Heart left ventricle (tissue), 16 donors: ENCODE results near the gene ADAMTSL2. TPM values are rescaled to one million over a fixed set of nuclear protein-coding genes. Genes with fewer than 3 reads are reported as not detected.

ENCODE experiments used
- ATAC-seq, 4 donors: fragments of 200-7000 bp; cut with Tn5 transposase; one replicate each; pipeline ENCODE4 v1.9.1; 2020 to 2022; ENCODE audit warnings: moderate library complexity in 4 of 4, mild to moderate bottlenecking in 3 of 4, moderate number of reproducible peaks in 1 of 4
- DNase-seq, 5 donors: peaks; one replicate each; pipeline ENCODE4 v3.0.0-alpha.2; 2020
- H3K27ac ChIP-seq, 12 donors: fragments of 200-600 bp; sonication (generic) in 4 of 12; one replicate each; pipeline versions ENCODE4 v1.5.0 to v1.8.0; 2016 to 2022; ENCODE audit warnings: mild to moderate bottlenecking in 2 of 12
- H3K27me3 ChIP-seq, 9 donors: fragments of 200-600 bp; sonication (generic) in 2 of 9; one replicate each; pipeline versions ENCODE4 v1.5.1 to v1.8.0; 2016 to 2022; ENCODE audit warnings: mild to moderate bottlenecking in 3 of 9
- H3K36me3 ChIP-seq, 9 donors: fragments of 200-600 bp; sonication (generic) in 2 of 9; one replicate each; pipeline versions ENCODE4 v1.5.0 to v1.8.0; 2018 to 2022; ENCODE audit warnings: mild to moderate bottlenecking in 2 of 9
- H3K4me1 ChIP-seq, 12 donors: fragments of 200-600 bp; sonication (generic) in 4 of 12; one replicate each; pipeline versions ENCODE4 v1.5.0 to v1.8.0; 2016 to 2022; ENCODE audit warnings: mild to moderate bottlenecking in 3 of 12
- H3K4me3 ChIP-seq, 12 donors: fragments of 200-600 bp; sonication (generic) in 4 of 12; one replicate each; pipeline versions ENCODE4 v1.5.0 to v1.8.0; 2017 to 2022; ENCODE audit warnings: mild to moderate bottlenecking in 9 of 12, moderate library complexity in 4 of 12
- H3K9me3 ChIP-seq, 12 donors: fragments of 200-600 bp; sonication (generic) in 4 of 12; one replicate each; pipeline versions ENCODE4 v1.5.0 to v1.8.0; 2016 to 2022; ENCODE audit warnings: mild to moderate bottlenecking in 1 of 12
- CTCF ChIP-seq, 12 donors: fragments of 200-600 bp; sonication (generic) in 4 of 12; IDR thresholded peaks; one replicate each; pipeline versions ENCODE4 v1.5.0 to v1.8.0; 2018 to 2022; ENCODE audit warnings: antibody characterized with exemption in 12 of 12, mild to moderate bottlenecking in 5 of 12
- POLR2A ChIP-seq, 2 donors: fragments of 450-650 bp; IDR thresholded peaks; one replicate each; pipeline ENCODE4 v1.6.1; 2017; ENCODE audit warnings: antibody characterized with exemption in 2 of 2, mild to moderate bottlenecking in 2 of 2, moderate library complexity in 2 of 2
- WGBS, 4 donors: extraction: QIAGEN DNeasy Blood & Tissue Kit in 2 of 4; methylation state at CpG; one replicate each; pipeline versions ENCODE4 v1.1.5 to v1.1.7; 2013 to 2018; 5-methylcytosine and 5-hydroxymethylcytosine counted together
- intact Hi-C, 10 donors: fragments of 100-400 bp; cut with DNase I; formaldehyde crosslinking; loops; one replicate each; pipeline versions ENCODE4 v1.11.1 to v1.14.2; 2022
- polyA plus RNA-seq, 2 donors: library from polyadenylated mRNA; stranded (reverse); fragments of 200-250 nt; gene quantifications; one replicate each; pipeline ENCODE4 v1.2.3, GENCODE V29; 2013
- total RNA-seq, 9 donors: library from RNA; depleted of rRNA in 2 of 9; stranded (reverse); fragments of >200 nt in 2 of 9; fragmentation: NEBNext Ultra II Directional in 3 of 9; extraction: Animal tissue kit (Norgen Biotek cat#: 25700) in 3 of 9; gene quantifications; one replicate each; pipeline versions ENCODE4 v1.1.0 to v1.2.4, GENCODE V29; 2016 to 2023
- donor health status: ischemic (EF 13 %, LVEDD 7.1; RV severe dilation, severe dysfunction).
- donor health status: healthy with polysubstance abuse.
- donor health status: DM: no; HTN: yes; CAD: no.
- donor health status: DM: no; HTN: no; CAD: no.
- donor health status: ischemic (EF 25% LVEDD 6.9; RV normal size, moderate dysfunction).
- donor health status: ischemic (EF 25% LVEDD 5.7; RV mildly dilated, moderate dysfunction).
- donor health status: healthy.
- donor health status: DM: yes; HTN: yes; CAD: no.
- donor health status: ischemic (EF 35%, LVEDD 5.7; RV mildly dilated, moderate dysfunction).
- donor health status: nonischemic (EF 11% LVEDD 7.7; RV severe dilation, severe dysfunction).
- donor health status: DM: yes; HTN: yes; CAD: no.
- donor health status: PGD.
- donor health status: ischemic (EF 29% LVEDD 5.4; RV normal size, mild dysfunction).
- donor health status: nonischemic (EF 23%, LVEDD 6.1; RV moderate dilation, normal function).

The ADAMTSL2 gene
- total and polyA plus RNA-seq, 11 donors, result 2.3 to 5.1 (median 3.7) TPM

- peak overlapping the region in 3 of 12 donors; percentile 6 to 46 (median 34) for H3K27ac ChIP-seq
- H3K9me3 ChIP-seq, result no peaks in the 10 kb centered on the region
- DNase-seq (peak; percentile 55 to 95 (median 83)), ATAC-seq (peak; percentile 90 to 93 (median 91))
- 52 to 60% (median 56%) methylated on average over 4 to 23 of the region's 23 CpGs for WGBS, 4 donors
- H3K4me1 ChIP-seq, result peaks cover 4 to 47% (median 27%) of the 10 kb centered on the region in 12 donors
- no peaks in the 10 kb centered on the region for H3K36me3 ChIP-seq
- intact Hi-C loops, result loop anchor here in 4 of 10 donors (2.0 to 10.0 kb wide), 5 partner anchors 46 to 99 kb away; partner anchors contain the start of gene ADAMTSL2 (in 1 of the 4)
- peaks cover 9 to 36% (median 20%) of the 10 kb centered on the region in 9 donors for H3K27me3 ChIP-seq
- no peak overlapping the region for H3K4me3 ChIP-seq
- TF ChIP-seq CTCF (IDR thresholded peaks at IDR 0.05) (peak in 4 of 12 donors; percentile 18 to 32 (median 22)), POLR2A (IDR thresholded peaks at IDR 0.05) (no peak)
Observed at GRCh38 chr9:133583586-133583985, 49.1 kb downstream of the ADAMTSL2 start.

DNA sequence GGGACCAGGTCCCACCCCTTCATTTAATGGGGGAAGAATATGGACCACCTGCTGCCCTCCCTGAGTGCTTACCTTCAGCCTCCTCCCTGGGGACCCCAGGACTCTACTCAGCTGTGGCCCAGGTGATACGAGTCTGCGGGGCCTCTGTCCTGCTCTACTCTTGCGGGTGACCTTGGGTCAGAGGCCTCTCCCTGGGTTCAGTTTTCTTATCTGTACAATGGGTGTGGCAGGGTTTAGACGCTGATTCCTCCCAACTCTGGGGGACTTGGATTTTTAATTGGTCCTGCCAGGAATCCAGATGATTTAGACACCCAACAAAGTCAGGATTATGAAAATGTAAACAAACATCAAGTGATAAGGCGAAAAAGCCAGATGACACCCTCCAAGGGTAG, 49.7 kb downstream of the ADAMTSL2 start:
- Histone ChIP-seq H3K27me3 (peaks cover 9 to 36% (median 20%) of the 10 kb centered on the region in 9 donors), H3K4me1 (peaks cover 4 to 45% (median 27%) of the 10 kb centered on the region in 12 donors), H3K4me3 (no peak overlapping the region), H3K36me3 (no peaks in the 10 kb centered on the region), H3K9me3 (no peaks in the 10 kb centered on the region), H3K27ac (peak overlapping the region in 4 of 12 donors; percentile 6 to 54 (median 40))
- TF ChIP-seq POLR2A (IDR thresholded peaks at IDR 0.05), result no peak
- TF ChIP-seq CTCF (IDR thresholded peaks at IDR 0.05), result no peak
- no peak for ATAC-seq
- WGBS, 4 donors, result 60 to 69% (median 65%) methylated on average over 5 of the region's 5 CpGs
- no peak for DNase-seq
- intact Hi-C loops, result loop anchor here in 3 of 10 donors (5.0 to 10.0 kb wide), 3 partner anchors 47 to 98 kb away; no protein-coding TSS in a partner anchor

DNA sequence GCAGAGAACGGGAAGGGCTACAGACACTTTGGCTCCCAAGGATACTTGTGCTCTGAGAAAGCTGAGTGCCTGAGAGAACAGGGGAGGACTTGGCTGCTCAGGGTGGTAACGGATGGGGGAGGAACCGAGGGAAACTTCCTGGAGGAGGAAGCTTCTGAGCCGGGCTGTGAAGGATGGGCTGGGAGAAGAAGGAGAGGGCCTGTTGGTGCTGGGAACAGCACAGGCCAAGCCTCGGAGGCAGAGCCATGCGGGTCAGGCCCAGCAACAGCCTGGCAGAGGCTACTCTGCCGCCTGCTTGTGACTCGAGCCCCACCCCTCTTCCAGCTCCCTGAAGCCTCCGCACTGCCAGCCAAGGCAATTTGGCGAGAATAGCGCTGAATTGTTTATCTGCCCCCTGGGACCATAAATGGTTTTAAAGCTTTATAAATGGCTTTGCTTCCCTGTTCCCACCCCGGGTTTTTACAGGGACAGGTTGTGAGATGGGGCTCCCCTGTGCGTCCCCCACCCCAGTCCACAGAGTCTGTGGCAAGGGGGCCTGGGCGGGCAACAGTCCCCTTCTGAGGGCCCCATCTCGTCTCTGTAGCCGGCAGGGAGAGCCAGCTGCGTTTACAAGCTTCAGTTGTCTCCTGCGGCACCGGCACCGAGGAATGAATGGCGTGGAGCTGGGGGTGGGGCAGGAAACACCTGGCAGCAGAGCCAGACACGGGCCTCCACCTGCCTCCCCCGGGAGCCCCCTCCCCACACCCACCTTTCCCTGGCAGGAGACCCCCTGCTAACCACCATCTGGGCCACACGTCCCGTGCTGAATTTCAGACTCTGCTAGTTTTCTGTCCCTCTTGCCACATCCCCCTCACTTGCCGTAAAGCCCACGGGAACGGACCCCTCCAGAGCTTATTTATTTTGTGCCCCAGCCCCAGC, 50.3 kb downstream of the ADAMTSL2 start:
- Histone ChIP-seq H3K4me3 (no peak overlapping the region), H3K27me3 (peaks cover 9 to 36% (median 20%) of the 10 kb centered on the region in 9 donors), H3K36me3 (no peaks in the 10 kb centered on the region), H3K4me1 (peaks cover 4 to 45% (median 27%) of the 10 kb centered on the region in 12 donors), H3K27ac (peak overlapping the region in 1 of 12 donors; percentile 54), H3K9me3 (no peaks in the 10 kb centered on the region)
- 13 to 20% (median 15%) methylated on average over 24 to 28 of the region's 28 CpGs for WGBS, 4 donors
- intact Hi-C loops, result loop anchor here in 3 of 10 donors (5.0 to 10.0 kb wide), 3 partner anchors 48 to 97 kb away; no protein-coding TSS in a partner anchor
- TF ChIP-seq CTCF (IDR thresholded peaks at IDR 0.05) (no peak), POLR2A (IDR thresholded peaks at IDR 0.05) (no peak)
- peak in 1 of 5 donors; percentile 56 for DNase-seq
- peak in 1 of 4 donors; percentile 5 for ATAC-seq
